ENCODE results near the gene NOS1AP.
"Not testable (repeated sequence)": the region's sequence is repeated elsewhere in the genome, so short reads cannot be mapped to it uniquely, and the experiment has no call there.

NOS1AP gene

DNA sequence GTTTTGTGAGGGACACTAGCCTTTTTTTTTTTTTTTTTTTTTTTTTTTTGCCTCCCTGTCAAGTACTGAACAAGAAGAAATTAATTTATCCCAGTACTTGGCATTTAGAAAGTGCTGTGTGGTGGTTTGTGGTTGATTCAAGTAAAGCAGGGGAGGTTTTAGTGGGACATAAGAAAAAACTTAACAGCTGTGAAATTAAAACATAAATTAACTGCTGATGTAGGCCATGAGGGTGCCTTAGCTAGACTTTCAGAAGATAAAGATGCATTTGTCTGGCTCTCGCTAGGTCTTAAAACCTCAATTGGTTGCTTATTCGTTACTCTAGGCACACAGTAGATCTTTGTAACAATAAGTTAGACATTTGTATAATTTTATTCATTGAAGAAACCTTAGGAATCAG lies 254.9 kb downstream of the NOS1AP start:
- no peaks in the 10 kb centered on the region for H3K36me3 Mint-ChIP-seq (ENCODE audit: low read depth)
- no peaks in the 10 kb centered on the region for H3K4me1 Mint-ChIP-seq (ENCODE audit: low read depth)
- no peaks in the 10 kb centered on the region for H3K9me3 Mint-ChIP-seq
- H3K4me3 Mint-ChIP-seq: no peak overlapping the region
- no peak overlapping the region for H3K27ac Mint-ChIP-seq
- peaks cover 13% of the 10 kb centered on the region for H3K27me3 Mint-ChIP-seq
- no peak for DNase-seq

DNA sequence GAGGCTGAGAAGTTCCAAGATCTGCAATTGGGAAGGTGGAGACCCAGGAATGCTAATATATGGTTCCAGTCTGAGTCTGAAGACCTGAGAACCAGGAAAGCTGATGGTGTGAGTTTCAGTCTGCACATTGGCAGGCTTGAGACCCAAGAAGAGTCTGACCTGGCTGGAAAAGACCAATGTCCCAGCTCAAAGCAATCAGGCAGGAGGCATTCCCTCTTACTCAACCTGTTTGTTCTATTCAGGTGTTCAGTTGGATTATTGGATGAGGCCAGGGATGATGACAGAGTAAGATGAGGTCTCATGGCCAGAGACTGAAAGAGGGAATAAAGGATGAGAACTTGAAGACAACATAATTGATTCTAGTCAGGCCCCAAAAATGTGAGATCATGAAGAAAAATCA lies 257.1 kb downstream of the NOS1AP start:
- no peaks in the 10 kb centered on the region for H3K4me1 Mint-ChIP-seq (ENCODE audit: low read depth)
- no peak for DNase-seq
- H3K4me3 Mint-ChIP-seq: no peak overlapping the region
- H3K27me3 Mint-ChIP-seq: peaks cover 7% of the 10 kb centered on the region
- H3K27ac Mint-ChIP-seq: no peak overlapping the region
- no peaks in the 10 kb centered on the region for H3K36me3 Mint-ChIP-seq (ENCODE audit: low read depth)
- H3K9me3 Mint-ChIP-seq: no peaks in the 10 kb centered on the region

DNA sequence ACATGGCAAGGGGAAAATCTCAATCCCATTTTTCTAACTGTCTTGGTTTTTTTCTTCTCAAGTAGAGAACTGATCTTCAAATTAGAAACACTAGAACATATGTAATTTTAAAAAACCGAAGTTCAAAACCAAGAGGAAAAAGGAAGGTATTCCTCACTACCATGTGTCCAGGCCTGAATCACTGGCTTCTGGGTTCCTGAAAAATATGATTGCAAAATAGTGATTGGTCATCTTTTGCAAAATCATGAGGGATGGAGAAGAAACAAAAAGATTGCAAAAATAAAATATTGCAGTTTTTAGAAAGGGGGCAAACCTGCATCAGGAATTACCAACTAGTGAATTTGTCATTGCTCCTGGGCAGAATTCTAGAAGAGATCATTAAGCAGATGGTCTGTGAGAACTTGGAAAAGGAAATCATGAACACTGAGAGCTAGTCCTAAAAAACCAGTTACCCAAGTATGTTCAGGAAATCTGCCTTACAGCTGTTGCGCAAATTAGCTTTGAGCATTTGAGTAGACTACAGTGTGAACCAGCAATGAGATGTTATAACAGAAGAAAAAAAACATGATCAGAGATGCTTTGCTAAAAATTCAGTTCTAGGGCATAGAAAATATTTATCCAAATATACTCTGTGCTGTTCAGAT lies 257.8 kb downstream of the NOS1AP start:
- H3K4me3 Mint-ChIP-seq: no peak overlapping the region
- H3K4me1 Mint-ChIP-seq (ENCODE audit: low read depth): no peaks in the 10 kb centered on the region
- H3K36me3 Mint-ChIP-seq (ENCODE audit: low read depth): no peaks in the 10 kb centered on the region
- no peak overlapping the region for H3K27ac Mint-ChIP-seq
- peaks cover 7% of the 10 kb centered on the region for H3K27me3 Mint-ChIP-seq
- H3K9me3 Mint-ChIP-seq: no peaks in the 10 kb centered on the region
- no peak for DNase-seq

DNA sequence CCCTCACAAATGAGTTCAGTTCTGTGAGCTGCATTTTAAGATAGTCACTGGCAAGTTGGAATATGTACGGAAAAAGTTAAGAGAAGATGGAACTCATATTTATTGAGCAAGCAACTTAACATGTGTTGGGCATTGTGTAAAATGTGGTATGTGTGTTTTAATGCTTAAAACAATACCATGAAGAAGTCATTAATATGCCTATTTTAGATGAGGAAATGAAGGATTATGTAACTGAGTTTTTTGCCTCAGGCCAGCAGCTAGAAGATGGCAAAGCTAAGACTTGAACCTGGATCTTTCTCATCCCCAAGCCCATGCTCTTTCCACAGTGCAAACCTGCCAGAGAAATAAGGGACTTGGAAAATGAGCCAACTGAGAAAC lies 258.3 kb downstream of the NOS1AP start:
- H3K9me3 Mint-ChIP-seq: no peaks in the 10 kb centered on the region
- no peak for DNase-seq

DNA sequence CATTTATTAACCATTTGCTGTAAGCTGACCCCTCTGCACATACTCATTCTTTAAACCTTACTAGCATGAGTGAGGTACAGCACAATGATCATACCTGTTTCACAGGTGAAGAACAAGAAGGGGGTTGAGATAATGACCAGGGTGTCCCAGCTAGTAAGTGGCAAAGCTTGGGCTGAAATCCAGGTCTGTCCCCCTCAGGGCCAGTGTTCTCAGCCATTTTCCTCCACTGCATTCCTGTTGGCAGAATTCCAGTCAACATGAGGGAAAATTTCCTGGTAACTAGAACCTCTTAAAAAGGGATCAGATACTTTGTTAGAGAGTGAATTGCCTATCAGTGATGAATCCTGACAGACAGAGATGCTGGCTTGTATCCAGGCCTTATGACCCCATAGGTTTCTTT lies 259.0 kb downstream of the NOS1AP start:
- H3K36me3 Mint-ChIP-seq (ENCODE audit: low read depth): no peaks in the 10 kb centered on the region
- no peak for DNase-seq
- H3K4me1 Mint-ChIP-seq (ENCODE audit: low read depth): no peaks in the 10 kb centered on the region
- no peak overlapping the region for H3K27ac Mint-ChIP-seq
- no peak overlapping the region for H3K4me3 Mint-ChIP-seq
- H3K9me3 Mint-ChIP-seq: no peaks in the 10 kb centered on the region
- H3K27me3 Mint-ChIP-seq: peaks cover 7% of the 10 kb centered on the region

More for the DNA sequence above, 258.3 kb downstream of the NOS1AP start:
- Mint-ChIP-seq H3K27me3 (peaks cover 7% of the 10 kb centered on the region), H3K27ac (no peak overlapping the region), H3K36me3 (ENCODE audit: low read depth) (no peaks in the 10 kb centered on the region), H3K4me1 (ENCODE audit: low read depth) (no peaks in the 10 kb centered on the region), H3K4me3 (no peak overlapping the region)

DNA sequence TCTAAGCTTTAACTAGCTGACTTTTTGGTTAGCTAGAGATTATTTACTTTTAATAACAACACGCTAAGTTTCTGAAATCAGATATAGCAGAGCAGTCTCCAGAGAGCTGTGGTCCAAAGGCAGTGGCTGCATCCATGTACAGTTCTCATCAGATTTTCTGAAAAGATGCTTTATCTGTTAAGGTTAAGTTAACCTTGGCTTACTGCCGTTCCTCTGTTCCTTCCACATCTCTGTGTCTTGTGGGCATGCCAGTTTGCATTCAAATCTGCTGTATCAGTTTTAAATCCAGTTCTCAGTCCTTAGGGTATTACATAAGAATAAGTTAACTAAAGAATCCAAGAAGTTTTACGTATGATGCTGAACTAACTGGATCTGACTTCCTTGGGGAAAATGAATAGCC lies 260.3 kb downstream of the NOS1AP start:
- Mint-ChIP-seq H3K27ac (no peak overlapping the region), H3K4me3 (no peak overlapping the region), H3K4me1 (ENCODE audit: low read depth) (no peaks in the 10 kb centered on the region), H3K36me3 (ENCODE audit: low read depth) (no peaks in the 10 kb centered on the region), H3K9me3 (no peaks in the 10 kb centered on the region), H3K27me3 (peaks cover 5% of the 10 kb centered on the region)
- no peak for DNase-seq

DNA sequence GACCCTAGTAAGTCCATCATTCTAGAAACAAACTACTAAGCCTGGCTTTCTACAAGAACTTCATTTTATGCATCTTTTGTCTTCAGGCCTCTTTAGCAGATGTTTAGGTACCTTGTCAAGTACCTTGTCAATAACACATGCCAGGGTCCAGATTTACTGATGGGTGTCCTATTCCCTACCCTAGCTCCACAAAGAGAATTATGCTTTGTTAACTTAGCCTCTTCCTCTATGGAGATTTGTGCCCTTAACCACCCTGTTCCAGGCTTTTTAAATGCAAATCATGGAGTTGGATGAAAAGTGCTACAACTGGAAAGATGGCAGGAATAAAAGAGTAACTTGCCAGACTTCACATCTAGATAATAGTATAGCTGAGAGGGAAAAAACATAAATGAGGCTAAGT lies 264.5 kb downstream of the NOS1AP start:
- Mint-ChIP-seq H3K27ac (no peak overlapping the region), H3K4me3 (no peak overlapping the region)
- DNase-seq: no peak

DNA sequence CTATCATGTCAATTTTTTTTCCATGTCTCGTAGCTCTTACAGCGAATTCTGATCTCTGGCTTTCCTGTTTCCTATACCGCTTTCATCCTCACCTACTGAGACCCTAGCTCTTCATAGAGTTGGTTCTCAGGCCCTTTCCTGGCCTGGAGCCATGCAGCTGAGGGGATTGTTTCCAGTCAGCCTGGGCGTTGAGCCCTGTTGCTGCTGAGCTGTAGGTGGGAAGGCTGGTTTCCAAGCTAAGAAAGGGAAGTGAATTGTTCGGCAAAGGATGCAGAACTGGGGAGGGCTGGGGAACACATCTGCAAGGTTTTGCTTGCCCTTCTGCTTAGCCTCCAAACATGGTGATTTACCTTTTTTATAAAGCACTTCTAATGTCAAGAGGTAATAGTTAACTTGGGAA lies 265.6 kb downstream of the NOS1AP start:
- no peak overlapping the region for H3K27ac Mint-ChIP-seq
- no peaks in the 10 kb centered on the region for H3K36me3 Mint-ChIP-seq (ENCODE audit: low read depth)
- DNase-seq: no peak
- H3K4me3 Mint-ChIP-seq: no peak overlapping the region
- H3K9me3 Mint-ChIP-seq: no peaks in the 10 kb centered on the region
- no peaks in the 10 kb centered on the region for H3K4me1 Mint-ChIP-seq (ENCODE audit: low read depth)
- H3K27me3 Mint-ChIP-seq: peaks cover 20% of the 10 kb centered on the region

More for the DNA sequence above, 264.5 kb downstream of the NOS1AP start:
- Mint-ChIP-seq H3K9me3 (no peaks in the 10 kb centered on the region), H3K36me3 (ENCODE audit: low read depth) (no peaks in the 10 kb centered on the region), H3K27me3 (peaks cover 19% of the 10 kb centered on the region), H3K4me1 (ENCODE audit: low read depth) (no peaks in the 10 kb centered on the region)

DNA sequence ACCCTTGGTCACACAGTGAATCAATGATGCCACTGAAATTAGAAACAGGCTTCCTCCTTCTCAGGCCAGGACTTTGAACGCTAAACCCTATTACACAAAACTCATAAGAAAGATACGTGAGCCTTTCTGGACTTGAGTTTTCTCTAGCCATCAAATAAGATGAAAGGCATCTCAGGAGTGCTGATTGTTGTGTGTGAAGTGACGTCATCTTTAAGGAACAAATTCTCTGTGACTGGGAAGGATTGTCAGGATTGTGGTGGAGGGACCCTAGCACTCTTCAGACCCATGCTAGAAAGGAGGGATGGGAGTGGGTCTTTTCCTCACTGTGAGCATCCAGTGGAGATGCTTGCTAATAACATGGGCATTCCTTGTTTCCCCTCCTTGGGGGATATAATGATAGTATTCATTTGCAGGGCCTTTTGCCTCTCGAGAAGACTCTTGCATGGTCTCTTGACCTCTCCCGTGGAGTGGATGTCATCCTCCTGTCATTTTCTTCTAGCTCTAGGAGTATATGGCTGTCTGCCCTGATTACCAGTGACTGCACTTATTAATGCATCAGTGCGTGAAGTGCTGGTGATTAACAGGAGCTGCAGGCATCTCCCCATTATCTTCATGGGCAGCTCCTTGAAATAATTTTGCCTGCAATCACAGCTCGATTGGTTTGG lies 267.3 kb downstream of the NOS1AP start:
- no peak overlapping the region for H3K4me3 Mint-ChIP-seq
- peaks cover 16% of the 10 kb centered on the region for H3K27me3 Mint-ChIP-seq
- H3K36me3 Mint-ChIP-seq (ENCODE audit: low read depth): no peaks in the 10 kb centered on the region
- H3K4me1 Mint-ChIP-seq (ENCODE audit: low read depth): no peaks in the 10 kb centered on the region
- DNase-seq: no peak
- H3K9me3 Mint-ChIP-seq: no peaks in the 10 kb centered on the region
- H3K27ac Mint-ChIP-seq: no peak overlapping the region

DNA sequence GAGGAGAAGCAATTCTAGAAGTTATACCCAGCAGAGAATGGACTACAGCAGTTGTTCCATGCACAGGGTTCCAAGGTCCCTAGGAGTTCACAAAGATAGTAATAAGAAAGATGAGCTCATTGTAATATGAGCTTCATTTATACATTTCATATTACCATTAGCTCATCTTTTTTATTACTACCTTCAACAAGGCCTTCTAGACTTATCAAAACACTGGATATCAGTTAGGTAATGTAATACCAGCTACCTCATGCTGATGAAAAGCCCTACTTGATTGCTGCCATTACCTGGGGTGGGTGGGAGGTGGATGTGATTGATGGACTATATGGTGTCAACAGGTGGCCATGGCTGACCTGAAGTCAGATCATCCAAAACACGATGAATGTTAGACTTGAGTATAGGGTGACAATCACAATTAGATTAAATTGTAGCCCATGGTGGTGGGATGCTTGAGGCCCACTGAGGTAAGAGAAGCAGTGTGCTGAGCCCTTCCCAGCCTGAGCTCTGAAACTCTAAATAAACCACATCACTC lies 273.0 kb downstream of the NOS1AP start:
- Mint-ChIP-seq H3K27ac (no peak overlapping the region), H3K27me3 (peaks cover 8% of the 10 kb centered on the region), H3K4me3 (no peak overlapping the region), H3K9me3 (no peaks in the 10 kb centered on the region), H3K4me1 (ENCODE audit: low read depth) (no peaks in the 10 kb centered on the region), H3K36me3 (ENCODE audit: low read depth) (no peaks in the 10 kb centered on the region)
- DNase-seq: no peak

DNA sequence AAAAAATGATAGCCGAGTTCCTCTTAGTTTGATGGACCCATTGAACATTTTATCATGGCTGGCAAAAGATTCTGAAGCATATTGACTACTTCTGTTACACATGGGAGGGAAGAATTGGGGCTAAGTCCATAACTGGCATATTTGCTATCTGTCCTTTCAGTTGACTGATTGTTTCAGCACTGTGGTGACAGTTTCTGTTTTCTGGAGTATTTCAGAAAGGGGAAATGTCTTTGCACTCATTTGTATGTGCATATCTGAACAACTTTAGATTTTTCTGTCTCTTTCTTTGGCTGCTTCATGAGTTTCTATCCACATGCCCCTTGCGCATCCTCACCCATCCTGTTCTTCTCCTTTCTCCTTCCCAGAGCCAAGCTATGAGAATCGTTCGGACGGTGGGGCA lies 274.0 kb downstream of the NOS1AP start:
- H3K4me3 Mint-ChIP-seq: no peak overlapping the region
- H3K27me3 Mint-ChIP-seq: peaks cover 5% of the 10 kb centered on the region
- DNase-seq: no peak
- no peaks in the 10 kb centered on the region for H3K36me3 Mint-ChIP-seq (ENCODE audit: low read depth)
- no peaks in the 10 kb centered on the region for H3K4me1 Mint-ChIP-seq (ENCODE audit: low read depth)
- H3K27ac Mint-ChIP-seq: no peak overlapping the region
- H3K9me3 Mint-ChIP-seq: no peaks in the 10 kb centered on the region

DNA sequence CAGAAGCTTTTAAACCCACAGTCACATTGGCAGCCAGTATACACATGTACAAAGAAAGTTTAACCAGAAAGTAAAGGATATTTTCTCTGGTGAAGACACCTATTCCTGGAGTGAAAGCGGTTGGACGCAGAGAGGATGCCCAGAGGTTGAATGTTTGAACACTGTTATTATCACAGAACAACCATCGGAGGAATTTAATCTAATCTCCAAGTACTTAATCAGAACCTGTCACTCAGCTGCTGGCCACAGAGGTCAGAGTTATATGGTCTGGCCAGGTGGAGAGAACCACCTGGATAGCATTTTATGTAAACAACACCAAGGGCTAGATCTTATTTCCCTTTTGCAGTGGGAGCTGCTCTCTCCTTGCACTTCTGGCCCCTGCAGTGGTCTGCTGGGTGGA lies 277.8 kb downstream of the NOS1AP start:
- Mint-ChIP-seq H3K36me3 (ENCODE audit: low read depth) (no peaks in the 10 kb centered on the region), H3K27me3 (no peaks in the 10 kb centered on the region), H3K27ac (no peak overlapping the region), H3K9me3 (no peaks in the 10 kb centered on the region), H3K4me1 (ENCODE audit: low read depth) (no peaks in the 10 kb centered on the region), H3K4me3 (no peak overlapping the region)
- DNase-seq: no peak

DNA sequence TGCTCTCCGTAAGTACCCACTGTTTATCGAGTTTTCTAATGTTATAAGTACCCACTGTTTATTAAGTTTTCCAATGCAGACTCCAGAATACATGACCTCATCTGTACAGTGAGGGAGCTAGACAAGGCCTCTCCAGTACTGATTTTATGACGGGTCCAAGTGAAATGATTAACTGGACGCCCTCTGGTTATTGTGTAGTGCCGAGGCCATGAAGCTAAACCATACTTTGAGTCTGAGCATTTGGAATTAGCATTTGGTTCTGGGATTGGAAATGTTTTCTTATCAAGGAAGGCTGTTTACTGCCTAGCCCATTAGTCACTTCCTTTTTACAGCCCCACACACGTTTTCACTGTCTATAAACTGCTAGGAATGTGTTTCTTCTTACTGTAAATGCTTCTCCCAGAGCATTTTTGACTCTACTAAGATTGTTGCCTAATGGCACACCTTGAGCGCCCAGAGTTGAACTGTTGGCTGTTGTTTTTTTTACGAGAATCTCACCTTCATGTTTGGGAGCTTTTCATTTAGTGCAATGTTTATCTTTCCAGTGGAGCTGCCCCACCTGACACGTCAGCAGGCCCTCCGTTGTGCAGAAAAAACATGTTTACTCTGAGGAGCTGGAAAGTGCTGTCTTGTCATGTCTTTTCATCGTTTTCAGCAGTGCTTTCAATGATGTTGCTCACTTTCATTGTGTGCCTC lies 280.3 kb downstream of the NOS1AP start:
- Mint-ChIP-seq H3K27me3 (peaks cover 6% of the 10 kb centered on the region), H3K9me3 (no peaks in the 10 kb centered on the region), H3K27ac (no peak overlapping the region), H3K4me1 (ENCODE audit: low read depth) (no peaks in the 10 kb centered on the region), H3K36me3 (ENCODE audit: low read depth) (no peaks in the 10 kb centered on the region), H3K4me3 (no peak overlapping the region)
- DNase-seq: no peak

DNA sequence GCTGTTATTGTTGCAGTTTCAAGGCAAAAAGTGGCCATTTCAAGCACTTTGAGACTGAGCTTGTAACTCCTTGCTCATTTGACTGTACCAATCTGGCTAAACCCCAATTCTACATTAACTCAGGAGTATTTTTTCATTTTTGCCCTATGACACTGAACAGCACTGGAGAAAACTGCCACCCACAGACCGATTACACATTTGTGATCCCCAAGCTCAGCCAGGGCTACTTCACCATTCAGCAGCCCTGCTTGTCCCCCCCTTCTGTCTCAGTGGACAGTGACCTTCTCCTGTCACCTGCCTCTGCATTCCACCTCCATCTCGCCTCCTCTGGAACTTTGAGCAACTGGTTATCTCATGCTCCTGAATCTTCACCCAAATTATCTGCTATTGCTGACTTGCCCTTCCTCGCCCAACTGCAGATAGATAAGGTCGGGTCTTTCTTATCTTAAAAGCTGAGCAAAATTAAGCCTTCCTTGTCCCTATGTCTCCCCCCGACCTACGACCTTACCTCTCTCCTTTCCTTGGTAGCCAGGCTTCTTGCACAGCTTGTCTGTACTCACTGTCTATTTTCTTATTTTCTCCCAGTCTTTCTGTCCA lies 281.9 kb downstream of the NOS1AP start:
- Mint-ChIP-seq H3K4me3 (no peak overlapping the region), H3K4me1 (ENCODE audit: low read depth) (no peaks in the 10 kb centered on the region), H3K27ac (no peak overlapping the region), H3K27me3 (peaks cover 6% of the 10 kb centered on the region), H3K36me3 (ENCODE audit: low read depth) (no peaks in the 10 kb centered on the region), H3K9me3 (no peaks in the 10 kb centered on the region)
- no peak for DNase-seq

DNA sequence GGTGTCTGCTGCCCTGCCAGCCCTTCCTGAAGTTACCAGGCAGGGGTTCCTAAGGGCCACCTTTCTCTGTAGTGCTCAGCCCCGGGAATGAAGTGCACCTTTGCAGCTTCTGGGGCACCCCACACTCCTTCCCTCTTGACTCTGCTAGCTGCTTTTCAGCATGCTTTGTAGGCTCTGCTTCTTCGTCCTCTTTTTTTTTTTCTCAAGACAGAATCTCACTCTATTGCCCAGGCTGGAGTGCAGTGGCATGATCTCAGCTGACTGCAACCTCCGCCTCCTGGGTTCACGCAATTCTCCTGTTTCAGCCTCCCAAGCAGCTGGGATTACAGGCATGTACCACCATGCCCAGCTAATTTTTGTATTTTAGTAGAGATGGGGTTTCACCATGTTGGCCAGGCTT lies 282.4 kb downstream of the NOS1AP start:
- H3K27me3 Mint-ChIP-seq; H3K36me3 Mint-ChIP-seq (ENCODE audit: low read depth); H3K9me3 Mint-ChIP-seq; DNase-seq; H3K4me1 Mint-ChIP-seq (ENCODE audit: low read depth); H3K4me3 Mint-ChIP-seq; H3K27ac Mint-ChIP-seq: not testable (repeated sequence)

Measured in activated T-cell treated with anti-CD3 and anti-CD28 coated beads, Interleukin-2, amount 50 U/mL, for 24 hours (primary cell).